ENCODE measurements around the gene ROBO4.

The ROBO4 gene

DNA sequence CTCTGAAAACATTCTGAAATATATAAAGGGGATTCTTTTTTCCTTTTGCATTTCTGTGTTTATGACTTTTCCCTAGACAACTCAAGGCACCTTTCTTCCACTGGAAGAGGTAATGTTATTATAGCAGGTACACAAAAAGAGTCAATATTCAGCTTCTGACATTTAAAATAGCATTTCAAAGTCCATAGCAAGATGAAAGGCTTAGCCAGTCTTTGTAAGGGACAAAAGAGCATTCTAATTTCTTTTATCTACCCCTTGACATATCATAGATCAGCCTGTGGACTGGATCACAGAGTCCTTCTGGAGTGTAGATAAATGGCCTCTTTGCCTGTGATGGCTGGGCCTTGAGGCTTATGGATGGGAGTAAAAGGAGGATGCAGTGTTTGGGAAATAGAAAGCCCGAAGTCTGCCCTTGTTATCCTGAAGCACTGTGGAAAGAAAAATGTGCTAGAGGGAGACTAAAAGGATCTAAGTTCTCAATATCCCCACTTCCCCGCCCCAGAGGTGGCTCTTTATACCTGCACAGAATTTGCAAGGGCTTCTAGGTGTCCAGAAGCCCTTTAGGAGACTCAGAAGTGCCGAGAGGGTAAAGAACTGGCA, 39.8 kb upstream of the ROBO4 start:
- Histone ChIP-seq H3K36me3 (ENCODE audit: control insufficient read depth in 1 of 2, insufficient read depth in 2 of 2, low read length in 2 of 2) (no peaks in the 10 kb centered on the region), H3K4me3 (ENCODE audit: low read depth in 1 of 2, low read length in 2 of 2) (no peak overlapping the region), H3K27ac (ENCODE audit: low read depth, low read length) (no peak overlapping the region), H3K9me3 (ENCODE audit: control insufficient read depth in 1 of 2, low read length in 2 of 2) (no peaks in the 10 kb centered on the region), H3K27me3 (ENCODE audit: control insufficient read depth in 1 of 2, insufficient read depth in 2 of 2, low read length in 2 of 2) (peaks cover 0 to 4% of the 10 kb centered on the region in 2 donors), H3K9ac (ENCODE audit: low read depth in 1 of 2, low read length in 2 of 2) (no peak overlapping the region), H3K4me1 (ENCODE audit: control insufficient read depth in 1 of 2, insufficient read depth in 2 of 2, low read length in 2 of 2) (no peaks in the 10 kb centered on the region)

DNA sequence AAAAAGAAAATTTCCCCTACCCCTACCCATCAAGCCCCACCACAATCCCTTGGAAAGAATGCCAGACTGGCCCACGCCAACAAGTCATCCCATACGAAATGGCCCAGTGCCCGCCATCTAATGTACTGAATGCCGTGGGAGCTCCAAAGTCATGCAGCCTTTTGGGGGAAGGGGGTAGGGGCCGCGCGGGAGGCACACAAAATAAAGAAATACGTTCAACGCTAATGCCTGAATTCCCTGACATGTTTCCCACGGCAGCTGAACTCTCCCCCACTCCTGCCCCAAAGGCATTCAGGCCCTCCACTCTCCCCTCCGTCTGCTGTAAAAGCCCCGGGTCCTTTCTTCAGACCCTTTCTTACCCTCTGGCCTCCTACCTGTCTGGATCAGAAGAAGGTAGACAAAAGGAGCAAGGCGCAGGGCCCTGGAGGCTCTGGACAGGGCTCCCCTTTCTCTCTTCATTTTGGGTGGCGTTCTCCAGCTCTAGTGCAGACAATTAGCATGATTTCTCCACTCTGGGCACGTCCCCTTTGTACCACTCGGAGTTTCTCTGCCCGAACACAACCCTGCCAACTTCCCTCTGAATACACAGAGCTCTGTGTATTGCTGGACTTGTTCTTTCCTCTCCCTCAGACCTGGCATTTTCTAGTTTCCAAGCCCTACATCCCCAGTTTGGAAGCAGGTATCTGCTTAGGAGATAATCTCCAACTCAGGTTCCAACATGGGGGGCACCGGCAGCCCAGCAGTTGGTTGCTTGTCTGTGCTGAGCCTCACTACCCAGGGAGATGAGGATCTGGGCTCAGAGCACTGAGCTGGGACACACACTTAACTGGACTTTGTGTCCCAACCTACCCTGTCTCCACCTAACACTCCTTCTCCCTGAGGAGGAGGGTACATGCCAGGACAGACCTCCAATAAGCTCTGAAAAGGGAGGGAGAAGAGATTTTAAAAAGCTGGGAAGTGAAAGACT, 38.2 kb upstream of the ROBO4 start, which contains the start of gene HEPACAM:
Gene HEPACAM, minus strand, starts transcription at position 500 of the 967 bp plus-strand sequence. Its CDS starts 41 bp downstream, at position 459.
- Histone ChIP-seq H3K4me1 (ENCODE audit: control insufficient read depth in 1 of 2, insufficient read depth in 2 of 2, low read length in 2 of 2) (no peaks in the 10 kb centered on the region), H3K9ac (ENCODE audit: low read depth in 1 of 2, low read length in 2 of 2) (no peak within 1 kb of the TSS), H3K27ac (ENCODE audit: low read depth, low read length) (no peak within 1 kb of the TSS), H3K9me3 (ENCODE audit: control insufficient read depth in 1 of 2, low read length in 2 of 2) (no peaks in the 10 kb centered on the region), H3K4me3 (ENCODE audit: low read depth in 1 of 2, low read length in 2 of 2) (no peak within 1 kb of the TSS), H3K27me3 (ENCODE audit: control insufficient read depth in 1 of 2, insufficient read depth in 2 of 2, low read length in 2 of 2) (peaks cover 0 to 4% of the 10 kb centered on the region in 2 donors), H3K36me3 (ENCODE audit: control insufficient read depth in 1 of 2, insufficient read depth in 2 of 2, low read length in 2 of 2) (no peaks in the 10 kb centered on the region)

- H3K27me3 ChIP-seq (ENCODE audit: control insufficient read depth in 1 of 2, insufficient read depth in 2 of 2, low read length in 2 of 2), result peaks cover 0 to 4% of the 10 kb centered on the region in 2 donors
- no peak overlapping the region for H3K27ac ChIP-seq (ENCODE audit: low read depth, low read length)
- no peak overlapping the region for H3K9ac ChIP-seq (ENCODE audit: low read depth in 1 of 2, low read length in 2 of 2)
- H3K4me3 ChIP-seq (ENCODE audit: low read depth in 1 of 2, low read length in 2 of 2), result no peak overlapping the region
- H3K36me3 ChIP-seq (ENCODE audit: control insufficient read depth in 1 of 2, insufficient read depth in 2 of 2, low read length in 2 of 2), result no peaks in the 10 kb centered on the region
- no peaks in the 10 kb centered on the region for H3K4me1 ChIP-seq (ENCODE audit: control insufficient read depth in 1 of 2, insufficient read depth in 2 of 2, low read length in 2 of 2)
- no peaks in the 10 kb centered on the region for H3K9me3 ChIP-seq (ENCODE audit: control insufficient read depth in 1 of 2, low read length in 2 of 2)
Measured at GRCh38 chr11:124934862-124935547, 37.3 kb upstream of the ROBO4 start.

DNA sequence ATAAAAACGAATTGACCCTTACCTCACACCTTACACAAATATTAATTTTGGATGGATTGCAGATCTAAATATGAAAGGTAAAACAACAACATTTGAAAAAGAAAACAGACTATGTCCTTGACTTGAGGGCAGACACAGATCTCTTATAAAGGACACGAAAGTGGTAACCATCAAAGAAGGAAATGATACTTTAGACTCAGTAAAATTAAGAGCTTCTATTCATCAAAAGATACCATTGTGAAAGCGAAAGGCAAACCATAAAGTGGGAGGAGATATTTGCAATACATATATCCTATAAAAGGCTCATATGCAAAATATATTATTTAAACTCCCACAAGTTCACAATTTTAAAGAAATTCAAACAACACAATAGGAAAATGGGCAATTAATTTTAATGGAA, 33.1 kb upstream of the ROBO4 start:
- H3K27ac ChIP-seq (ENCODE audit: low read depth, low read length), result no peak overlapping the region
- H3K4me1 ChIP-seq (ENCODE audit: control insufficient read depth in 1 of 2, insufficient read depth in 2 of 2, low read length in 2 of 2), result no peaks in the 10 kb centered on the region
- H3K36me3 ChIP-seq (ENCODE audit: control insufficient read depth in 1 of 2, insufficient read depth in 2 of 2, low read length in 2 of 2), result no peaks in the 10 kb centered on the region
- H3K4me3 ChIP-seq (ENCODE audit: low read depth in 1 of 2, low read length in 2 of 2), result no peak overlapping the region
- H3K9me3 ChIP-seq (ENCODE audit: control insufficient read depth in 1 of 2, low read length in 2 of 2), result no peaks in the 10 kb centered on the region
- no peaks in the 10 kb centered on the region for H3K27me3 ChIP-seq (ENCODE audit: control insufficient read depth in 1 of 2, insufficient read depth in 2 of 2, low read length in 2 of 2)
- H3K9ac ChIP-seq (ENCODE audit: low read depth in 1 of 2, low read length in 2 of 2), result no peak overlapping the region

DNA sequence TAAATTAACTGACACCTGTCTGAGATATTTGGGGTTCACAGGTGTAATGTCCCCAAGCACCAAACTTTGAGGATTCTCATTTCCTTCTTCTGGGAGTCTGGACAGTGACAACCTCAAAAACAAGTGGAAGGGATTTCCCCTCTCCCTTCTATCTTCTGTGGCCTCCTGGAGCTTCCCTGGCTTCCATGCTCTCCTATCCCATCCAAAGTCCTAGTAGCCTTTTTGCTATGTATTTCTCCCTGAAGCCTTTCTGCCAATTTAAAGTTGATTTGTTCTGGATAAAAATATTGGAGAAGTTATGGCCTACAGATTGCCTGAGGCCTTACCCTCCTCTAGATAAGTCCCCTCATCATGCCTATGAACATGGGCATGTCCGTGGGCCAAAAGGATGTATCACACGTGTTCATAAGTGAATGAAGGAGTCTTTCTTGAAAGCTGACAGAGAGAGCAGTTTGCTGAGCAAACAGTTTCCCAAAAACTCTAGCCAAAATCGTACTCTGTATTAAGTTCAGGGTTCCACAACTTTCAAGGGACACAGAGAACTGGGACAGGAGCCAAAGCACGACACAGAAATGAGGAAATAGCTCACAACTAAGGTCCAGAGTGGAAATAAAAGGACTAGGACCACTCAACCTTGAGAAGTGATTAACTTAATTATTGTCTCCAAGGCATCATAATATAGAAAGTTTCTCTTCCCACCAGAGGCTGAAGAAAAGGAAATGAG, 31.4 kb upstream of the ROBO4 start:
- no peaks in the 10 kb centered on the region for H3K4me1 ChIP-seq (ENCODE audit: control insufficient read depth in 1 of 2, insufficient read depth in 2 of 2, low read length in 2 of 2)
- H3K36me3 ChIP-seq (ENCODE audit: control insufficient read depth in 1 of 2, insufficient read depth in 2 of 2, low read length in 2 of 2), result no peaks in the 10 kb centered on the region
- no peaks in the 10 kb centered on the region for H3K9me3 ChIP-seq (ENCODE audit: control insufficient read depth in 1 of 2, low read length in 2 of 2)
- H3K9ac ChIP-seq (ENCODE audit: low read depth in 1 of 2, low read length in 2 of 2), result no peak overlapping the region
- no peak overlapping the region for H3K27ac ChIP-seq (ENCODE audit: low read depth, low read length)
- no peaks in the 10 kb centered on the region for H3K27me3 ChIP-seq (ENCODE audit: control insufficient read depth in 1 of 2, insufficient read depth in 2 of 2, low read length in 2 of 2)
- no peak overlapping the region for H3K4me3 ChIP-seq (ENCODE audit: low read depth in 1 of 2, low read length in 2 of 2)

- no peak overlapping the region for H3K4me3 ChIP-seq (ENCODE audit: low read depth in 1 of 2, low read length in 2 of 2)
- no peaks in the 10 kb centered on the region for H3K4me1 ChIP-seq (ENCODE audit: control insufficient read depth in 1 of 2, insufficient read depth in 2 of 2, low read length in 2 of 2)
- no peak overlapping the region for H3K9ac ChIP-seq (ENCODE audit: low read depth in 1 of 2, low read length in 2 of 2)
- no peaks in the 10 kb centered on the region for H3K9me3 ChIP-seq (ENCODE audit: control insufficient read depth in 1 of 2, low read length in 2 of 2)
- no peaks in the 10 kb centered on the region for H3K36me3 ChIP-seq (ENCODE audit: control insufficient read depth in 1 of 2, insufficient read depth in 2 of 2, low read length in 2 of 2)
- H3K27ac ChIP-seq (ENCODE audit: low read depth, low read length), result no peak overlapping the region
- peaks cover 7% of the 10 kb centered on the region in 2 donors for H3K27me3 ChIP-seq (ENCODE audit: control insufficient read depth in 1 of 2, insufficient read depth in 2 of 2, low read length in 2 of 2)
Measured at GRCh38 chr11:124923296-124923695, 25.6 kb upstream of the ROBO4 start.

DNA sequence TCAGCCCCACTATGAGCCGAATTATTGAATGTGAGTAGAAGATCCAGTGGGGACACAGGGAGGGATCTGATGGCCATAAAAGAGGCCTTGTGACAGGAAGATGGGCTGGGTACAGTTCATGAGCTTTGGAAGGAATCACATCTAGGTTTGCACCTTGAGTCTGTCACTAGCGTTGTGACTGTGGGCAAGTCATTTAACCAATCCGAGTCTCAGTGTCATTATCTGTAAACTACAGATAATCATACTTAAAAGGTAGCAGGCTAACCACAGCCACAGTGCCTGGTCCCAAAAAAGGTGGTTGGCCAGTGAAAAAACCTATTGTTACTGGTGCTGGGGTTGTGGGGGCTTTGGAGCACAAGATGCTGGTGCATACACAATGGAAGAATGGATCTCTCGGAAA, 25.2 kb upstream of the ROBO4 start:
- H3K4me1 ChIP-seq (ENCODE audit: control insufficient read depth in 1 of 2, insufficient read depth in 2 of 2, low read length in 2 of 2), result no peaks in the 10 kb centered on the region
- no peak overlapping the region for H3K9ac ChIP-seq (ENCODE audit: low read depth in 1 of 2, low read length in 2 of 2)
- no peaks in the 10 kb centered on the region for H3K36me3 ChIP-seq (ENCODE audit: control insufficient read depth in 1 of 2, insufficient read depth in 2 of 2, low read length in 2 of 2)
- no peaks in the 10 kb centered on the region for H3K9me3 ChIP-seq (ENCODE audit: control insufficient read depth in 1 of 2, low read length in 2 of 2)
- no peak overlapping the region for H3K27ac ChIP-seq (ENCODE audit: low read depth, low read length)
- peaks cover 7% of the 10 kb centered on the region in 2 donors for H3K27me3 ChIP-seq (ENCODE audit: control insufficient read depth in 1 of 2, insufficient read depth in 2 of 2, low read length in 2 of 2)
- H3K4me3 ChIP-seq (ENCODE audit: low read depth in 1 of 2, low read length in 2 of 2), result no peak overlapping the region

DNA sequence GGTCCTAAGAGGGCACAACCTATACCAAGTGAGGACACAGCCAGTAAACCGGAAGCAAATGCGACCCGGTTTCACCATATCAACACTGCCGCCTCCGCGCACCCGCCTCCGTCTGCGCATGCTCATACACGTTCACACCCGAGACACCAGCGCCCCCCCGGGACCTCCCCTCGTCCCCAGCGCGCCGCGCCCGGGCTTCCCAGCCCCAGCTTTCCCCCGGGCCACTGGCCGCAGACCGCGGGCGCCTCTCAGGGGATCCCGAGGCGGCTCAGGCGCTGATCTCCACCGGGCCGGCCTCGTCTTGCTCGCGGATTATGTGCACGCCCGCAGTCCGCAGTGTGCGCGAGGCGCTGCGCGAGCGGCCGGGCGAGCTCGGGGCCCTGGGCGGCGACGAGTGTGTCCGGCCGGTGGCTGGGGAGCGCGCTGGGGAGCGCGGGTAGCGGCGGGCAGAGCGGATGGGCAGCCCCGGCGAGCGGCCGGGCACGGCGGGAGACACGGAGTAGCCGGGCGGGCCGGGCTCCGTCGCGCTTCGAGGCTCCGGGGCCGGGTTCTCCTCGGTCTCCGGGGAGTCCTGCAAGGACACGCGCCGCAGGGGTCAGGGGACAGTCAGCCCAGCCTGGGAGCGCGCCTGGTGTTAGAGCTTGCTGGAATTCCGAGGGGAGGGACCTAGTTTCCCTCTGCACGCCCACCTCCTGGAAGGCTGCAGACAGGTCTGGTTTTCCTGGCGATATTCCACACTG, 23.4 kb upstream of the ROBO4 start:
- no peak overlapping the region for H3K9ac ChIP-seq (ENCODE audit: low read depth in 1 of 2, low read length in 2 of 2)
- no peak overlapping the region for H3K27ac ChIP-seq (ENCODE audit: low read depth, low read length)

DNA sequence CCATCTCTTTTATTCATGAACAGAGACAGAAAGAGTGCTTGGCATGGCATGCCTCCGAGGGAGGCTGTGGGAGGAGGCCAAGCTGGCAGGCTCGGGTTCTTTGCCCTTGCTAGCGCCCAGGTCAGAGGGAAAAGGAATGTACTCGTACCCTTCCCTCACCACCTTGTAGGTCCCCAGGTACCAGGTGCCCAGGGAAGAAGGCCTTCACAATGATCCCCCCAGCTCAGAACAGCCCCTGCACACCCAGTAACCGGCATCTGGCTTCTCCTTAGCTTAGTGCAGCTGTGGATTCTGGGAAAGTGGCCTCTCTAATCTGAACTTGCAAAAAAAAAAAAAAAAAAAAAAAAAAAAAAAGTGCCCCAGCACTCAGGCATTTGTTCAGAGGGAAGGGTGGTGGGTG, 22.7 kb upstream of the ROBO4 start:
- Histone ChIP-seq H3K27me3 (ENCODE audit: control insufficient read depth in 1 of 2, insufficient read depth in 2 of 2, low read length in 2 of 2) (peaks cover 7% of the 10 kb centered on the region in 2 donors), H3K9ac (ENCODE audit: low read depth in 1 of 2, low read length in 2 of 2) (no peak overlapping the region), H3K9me3 (ENCODE audit: control insufficient read depth in 1 of 2, low read length in 2 of 2) (no peaks in the 10 kb centered on the region), H3K4me3 (ENCODE audit: low read depth in 1 of 2, low read length in 2 of 2) (no peak overlapping the region), H3K36me3 (ENCODE audit: control insufficient read depth in 1 of 2, insufficient read depth in 2 of 2, low read length in 2 of 2) (no peaks in the 10 kb centered on the region), H3K27ac (ENCODE audit: low read depth, low read length) (no peak overlapping the region), H3K4me1 (ENCODE audit: control insufficient read depth in 1 of 2, insufficient read depth in 2 of 2, low read length in 2 of 2) (no peaks in the 10 kb centered on the region)

More for the DNA sequence above, 23.4 kb upstream of the ROBO4 start:
- peaks cover 7% of the 10 kb centered on the region in 2 donors for H3K27me3 ChIP-seq (ENCODE audit: control insufficient read depth in 1 of 2, insufficient read depth in 2 of 2, low read length in 2 of 2)
- H3K4me3 ChIP-seq (ENCODE audit: low read depth in 1 of 2, low read length in 2 of 2), result peak overlapping the region; percentile 21 to 33
- no peaks in the 10 kb centered on the region for H3K9me3 ChIP-seq (ENCODE audit: control insufficient read depth in 1 of 2, low read length in 2 of 2)
- no peaks in the 10 kb centered on the region for H3K4me1 ChIP-seq (ENCODE audit: control insufficient read depth in 1 of 2, insufficient read depth in 2 of 2, low read length in 2 of 2)
- no peaks in the 10 kb centered on the region for H3K36me3 ChIP-seq (ENCODE audit: control insufficient read depth in 1 of 2, insufficient read depth in 2 of 2, low read length in 2 of 2)
